HG02623 (cell line): Measurements from ENCODE around the gene ZNF346.

Source experiments
- ATAC-seq: cut with Tn5 transposase; IDR thresholded peaks from one replicate; pipeline ENCODE4 v1.9.1; 2021; ENCODE audit warnings: moderate library complexity; ENCODE audit not compliant: unreplicated experiment

The ZNF346 gene

GRCh38 chr5:177066224-177066623 lies 43.7 kb downstream of the ZNF346 start:
- no peak for ATAC-seq

- no peak for ATAC-seq
Observed at GRCh38 chr5:177067503-177067902, 45.0 kb downstream of the ZNF346 start.

- no peak for ATAC-seq
Observed at GRCh38 chr5:177070536-177071191, 48.2 kb downstream of the ZNF346 start.

GRCh38 chr5:177071666-177072385 lies 49.3 kb downstream of the ZNF346 start:
- ATAC-seq, result peak; percentile 61

GRCh38 chr5:177077335-177077734 lies 54.8 kb downstream of the ZNF346 start:
- no peak for ATAC-seq

GRCh38 chr5:177079606-177080005 lies 57.1 kb downstream of the ZNF346 start:
- no peak for ATAC-seq

- ATAC-seq, result no peak
Observed at GRCh38 chr5:177080265-177080664, 57.8 kb downstream of the ZNF346 start.

GRCh38 chr5:177081859-177082258 lies 59.4 kb downstream of the ZNF346 start:
- ATAC-seq, result no peak

- ATAC-seq, result no peak
Observed at GRCh38 chr5:177083357-177083756, 60.9 kb downstream of the ZNF346 start.

GRCh38 chr5:177084175-177084574 lies 61.7 kb downstream of the ZNF346 start:
- ATAC-seq, result no peak

- no peak for ATAC-seq
Observed at GRCh38 chr5:177085985-177086653, 63.6 kb downstream of the ZNF346 start.

- ATAC-seq, result peak; percentile 52
Observed at GRCh38 chr5:177086654-177087397, 64.3 kb downstream of the ZNF346 start, which contains the start of gene FGFR4. FGFR4 (plus strand) TSS chr5:177086915; CDS start chr5:177089603, 2,688 bp downstream.

GRCh38 chr5:177087398-177088005 lies 65.0 kb downstream of the ZNF346 start:
- ATAC-seq, result no peak

- ATAC-seq, result no peak
Observed at GRCh38 chr5:177089127-177089526, 66.6 kb downstream of the ZNF346 start.

- ATAC-seq, result no peak
Observed at GRCh38 chr5:177089825-177090641, 67.5 kb downstream of the ZNF346 start.

- no peak for ATAC-seq
Observed at GRCh38 chr5:177090813-177091212, 68.3 kb downstream of the ZNF346 start.

- no peak for ATAC-seq
Observed at GRCh38 chr5:177091232-177091631, 68.7 kb downstream of the ZNF346 start.

- ATAC-seq, result no peak
Observed at GRCh38 chr5:177092178-177093081, 69.9 kb downstream of the ZNF346 start.
